Breast epithelium (tissue), 4 donors: Measurements from ENCODE around the gene SLC12A5. TPM values are rescaled to one million over a fixed set of nuclear protein-coding genes. Genes with fewer than 3 reads are reported as not detected.

Experiments
- DNase-seq, 2 donors: peaks; one replicate each; pipeline ENCODE4 v3.0.0-alpha.2; 2019; ENCODE audit warnings: low spot score in 2 of 2
- H3K27ac ChIP-seq, 2 donors: fragments of 200-600 bp; sonication (generic) in 1 of 2; one replicate each; pipeline ENCODE4 v1.5.1; 2016 to 2019; ENCODE audit warnings: mild to moderate bottlenecking in 1 of 2
- H3K27me3 ChIP-seq, 2 donors: fragments of 200-600 bp; sonication (generic) in 1 of 2; one replicate each; pipeline versions ENCODE4 v1.5.1 to v1.6.0; 2017 to 2019; ENCODE audit warnings: control low read depth in 1 of 2, mild to moderate bottlenecking in 1 of 2
- H3K36me3 ChIP-seq: fragments of 200-600 bp; one replicate; pipeline ENCODE4 v1.5.1; 2019
- H3K4me1 ChIP-seq, 2 donors: fragments of 200-600 bp; sonication (generic); one replicate each; pipeline ENCODE4 v1.5.1; 2016 to 2019; ENCODE audit warnings: control low read depth in 1 of 2
- H3K4me3 ChIP-seq, 3 donors: fragments of 200-600 bp; sonication (generic); 1 replicate in 2 of 3; 2 replicates in 1 of 3; pipeline ENCODE4 v1.5.1; 2016 to 2019; ENCODE audit warnings: mild to moderate bottlenecking in 3 of 3, moderate library complexity in 2 of 3
- H3K9me3 ChIP-seq, 2 donors: fragments of 200-600 bp; sonication (generic) in 1 of 2; one replicate each; pipeline ENCODE4 v1.5.1; 2016 to 2019; ENCODE audit warnings: control low read depth in 1 of 2
- CTCF ChIP-seq, 3 donors: fragments of 450-650 bp; IDR thresholded peaks; one replicate each; pipeline ENCODE4 v1.5.1; 2016 to 2017; ENCODE audit warnings: antibody characterized with exemption in 3 of 3, mild to moderate bottlenecking in 3 of 3, moderate library complexity in 3 of 3
- POLR2A ChIP-seq: fragments of 450-650 bp; IDR thresholded peaks from one replicate; pipeline ENCODE4 v1.6.1; 2016; ENCODE audit warnings: antibody characterized with exemption, mild to moderate bottlenecking, moderate library complexity
- POLR2AphosphoS5 ChIP-seq, 3 donors: sonication (generic); formaldehyde crosslinking; IDR thresholded peaks; one replicate each; pipeline ENCODE4 v1.6.1; 2017; ENCODE audit warnings: antibody characterized with exemption in 3 of 3
- intact Hi-C: fragments of 100-400 bp; cut with DNase I; formaldehyde crosslinking; loops from one replicate; pipeline ENCODE4 v1.15.1; 2023; ENCODE audit warnings: low total_unique reads
- total RNA-seq, 3 donors: library from RNA; depleted of rRNA; stranded (reverse); fragments of >200 nt; gene quantifications; one replicate each; pipeline ENCODE4 v1.1.0, GENCODE V29; 2016

The SLC12A5 gene
- total RNA-seq, 3 donors from 2014 or later, result 0.33 TPM; not detected in 2

- Histone ChIP-seq H3K4me3 (no peak overlapping the region), H3K9me3 (no peaks in the 10 kb centered on the region), H3K36me3 (no peaks in the 10 kb centered on the region), H3K27me3 (no peaks in the 10 kb centered on the region), H3K27ac (no peak overlapping the region), H3K4me1 (peaks cover 0 to 9% of the 10 kb centered on the region in 2 donors)
- TF ChIP-seq POLR2A (no peak), CTCF (IDR thresholded peaks at IDR 0.05) (no peak), POLR2AphosphoS5 (IDR thresholded peaks at IDR 0.05) (no peak)
- DNase-seq, result no peak
- intact Hi-C loops, result no loop called here
These were observed 47.8 kb downstream of the SLC12A5 start for GRCh38 chr20:46076806-46077205.

- Histone ChIP-seq H3K4me3 (no peak overlapping the region), H3K27me3 (no peaks in the 10 kb centered on the region), H3K27ac (no peak overlapping the region), H3K9me3 (no peaks in the 10 kb centered on the region), H3K4me1 (peaks cover 0 to 9% of the 10 kb centered on the region in 2 donors), H3K36me3 (no peaks in the 10 kb centered on the region)
- TF ChIP-seq POLR2AphosphoS5 (IDR thresholded peaks at IDR 0.05) (no peak), CTCF (IDR thresholded peaks at IDR 0.05) (no peak), POLR2A (no peak)
- intact Hi-C loops, result no loop called here
- DNase-seq, result no peak
These were observed 48.8 kb downstream of the SLC12A5 start for GRCh38 chr20:46077642-46078305.

GRCh38 chr20:46078954-46079353 lies 49.9 kb downstream of the SLC12A5 start:
- DNase-seq, result no peak
- H3K27ac ChIP-seq, result no peak overlapping the region
- no peak for TF ChIP-seq POLR2AphosphoS5 (IDR thresholded peaks at IDR 0.05)
- no peak for TF ChIP-seq POLR2A
- TF ChIP-seq CTCF (IDR thresholded peaks at IDR 0.05), result no peak
- no peak overlapping the region for H3K4me3 ChIP-seq
- no peaks in the 10 kb centered on the region for H3K9me3 ChIP-seq
- no peaks in the 10 kb centered on the region for H3K27me3 ChIP-seq
- intact Hi-C loops, result no loop called here
- peaks cover 0 to 16% of the 10 kb centered on the region in 2 donors for H3K4me1 ChIP-seq
- H3K36me3 ChIP-seq, result no peaks in the 10 kb centered on the region

GRCh38 chr20:46081074-46081473 lies 52.1 kb downstream of the SLC12A5 start:
- Histone ChIP-seq H3K27ac (no peak overlapping the region), H3K36me3 (no peaks in the 10 kb centered on the region), H3K4me3 (no peak overlapping the region), H3K27me3 (no peaks in the 10 kb centered on the region), H3K9me3 (no peaks in the 10 kb centered on the region), H3K4me1 (peaks cover 0 to 29% of the 10 kb centered on the region in 2 donors)
- no peak for DNase-seq
- intact Hi-C loops, result no loop called here
- no peak for TF ChIP-seq POLR2A
- no peak for TF ChIP-seq CTCF (IDR thresholded peaks at IDR 0.05)
- no peak for TF ChIP-seq POLR2AphosphoS5 (IDR thresholded peaks at IDR 0.05)

GRCh38 chr20:46083101-46083500 lies 54.1 kb downstream of the SLC12A5 start:
- no peak for TF ChIP-seq CTCF (IDR thresholded peaks at IDR 0.05)
- TF ChIP-seq POLR2A, result no peak
- TF ChIP-seq POLR2AphosphoS5 (IDR thresholded peaks at IDR 0.05), result no peak
- Histone ChIP-seq H3K36me3 (no peaks in the 10 kb centered on the region), H3K27me3 (no peaks in the 10 kb centered on the region), H3K4me3 (no peak overlapping the region), H3K27ac (no peak overlapping the region), H3K4me1 (peaks cover 0 to 29% of the 10 kb centered on the region in 2 donors), H3K9me3 (no peaks in the 10 kb centered on the region)
- DNase-seq, result no peak
- intact Hi-C loops, result no loop called here
